ENCODE data around the gene TBC1D14. TPM values are rescaled to one million over a fixed set of nuclear protein-coding genes. Genes with fewer than 3 reads are reported as not detected.

TBC1D14 gene
- total RNA-seq, 1 donor = 35.4 TPM

DNA sequence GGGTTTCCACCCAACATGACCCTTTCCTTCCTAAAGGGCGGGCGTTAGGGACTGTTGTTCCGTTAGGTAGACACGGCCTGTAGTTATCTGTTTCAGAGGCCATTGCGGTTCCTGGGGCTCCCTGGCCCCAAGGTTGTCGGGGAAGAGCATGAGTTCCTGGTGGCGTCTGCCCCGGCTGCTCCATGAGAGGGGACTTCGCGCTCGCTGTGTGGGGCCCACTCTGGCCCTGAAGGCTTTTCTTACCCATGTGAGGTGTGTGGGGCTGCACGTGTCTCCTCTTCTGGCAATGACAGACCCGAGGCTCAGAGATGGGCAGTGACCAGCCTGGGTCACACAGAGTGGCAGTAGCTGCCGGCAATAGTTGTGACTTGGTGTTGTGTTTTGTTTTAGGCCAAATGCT, 142.7 kb downstream of the TBC1D14 start:
- H3K4me1 ChIP-seq (ENCODE audit: insufficient read depth, low read length) = peaks cover 44% of the 10 kb centered on the region
- H3K9me3 ChIP-seq (ENCODE audit: low read depth, low read length) = no peaks in the 10 kb centered on the region
- H3K27me3 ChIP-seq (ENCODE audit: insufficient read depth, low read length) = no peaks in the 10 kb centered on the region
- no peak overlapping the region for H3K4me3 ChIP-seq (ENCODE audit: low read length)

DNA sequence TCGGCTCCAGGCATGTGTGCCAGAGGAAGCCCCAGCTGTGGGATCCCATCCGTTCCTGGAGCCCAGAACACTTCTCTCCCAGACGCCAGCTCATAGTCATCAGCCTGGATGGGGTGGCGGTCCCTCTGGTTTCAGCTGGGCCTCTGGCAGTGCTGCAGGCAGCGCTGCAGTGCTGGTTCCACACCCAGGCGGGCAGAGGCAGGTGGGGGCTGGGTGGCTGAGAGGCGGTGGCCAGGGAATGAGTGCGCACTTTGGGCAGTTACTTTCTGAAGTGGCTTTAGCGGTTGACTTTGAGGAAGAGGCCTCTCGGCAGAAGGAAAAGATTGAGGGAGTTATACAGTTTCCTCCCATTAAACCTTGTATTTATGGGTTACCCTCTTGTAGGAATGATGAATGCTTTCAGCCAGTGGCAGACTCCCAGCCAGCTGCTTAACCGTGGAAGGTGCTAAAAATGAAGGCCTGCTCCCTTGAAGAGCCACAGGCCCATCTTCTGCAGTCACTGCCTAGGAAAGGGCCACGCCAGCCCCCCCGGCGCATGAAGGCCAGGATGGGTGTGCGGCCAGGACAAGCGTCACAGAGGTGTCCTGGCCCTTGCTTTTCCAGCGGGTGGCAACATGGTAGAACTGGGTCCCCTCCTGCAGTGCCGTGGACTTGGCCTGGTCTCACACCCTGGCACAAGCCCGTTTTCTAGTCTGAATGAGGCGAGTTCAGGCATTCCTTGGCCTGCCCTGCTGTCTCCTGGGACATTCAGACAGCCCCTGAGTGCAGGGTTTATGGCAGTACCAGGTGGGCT, 143.5 kb downstream of the TBC1D14 start:
- H3K9me3 ChIP-seq (ENCODE audit: low read depth, low read length) = no peaks in the 10 kb centered on the region
- no peaks in the 10 kb centered on the region for H3K27me3 ChIP-seq (ENCODE audit: insufficient read depth, low read length)
- H3K4me1 ChIP-seq (ENCODE audit: insufficient read depth, low read length) = peaks cover 41% of the 10 kb centered on the region
- H3K4me3 ChIP-seq (ENCODE audit: low read length) = no peak overlapping the region

- Histone ChIP-seq H3K27me3 (ENCODE audit: insufficient read depth, low read length) (no peaks in the 10 kb centered on the region), H3K9me3 (ENCODE audit: low read depth, low read length) (no peaks in the 10 kb centered on the region), H3K4me1 (ENCODE audit: insufficient read depth, low read length) (peaks cover 50% of the 10 kb centered on the region), H3K4me3 (ENCODE audit: low read length) (no peak overlapping the region)
These were observed 144.7 kb downstream of the TBC1D14 start for GRCh38 chr4:7054106-7054880.

DNA sequence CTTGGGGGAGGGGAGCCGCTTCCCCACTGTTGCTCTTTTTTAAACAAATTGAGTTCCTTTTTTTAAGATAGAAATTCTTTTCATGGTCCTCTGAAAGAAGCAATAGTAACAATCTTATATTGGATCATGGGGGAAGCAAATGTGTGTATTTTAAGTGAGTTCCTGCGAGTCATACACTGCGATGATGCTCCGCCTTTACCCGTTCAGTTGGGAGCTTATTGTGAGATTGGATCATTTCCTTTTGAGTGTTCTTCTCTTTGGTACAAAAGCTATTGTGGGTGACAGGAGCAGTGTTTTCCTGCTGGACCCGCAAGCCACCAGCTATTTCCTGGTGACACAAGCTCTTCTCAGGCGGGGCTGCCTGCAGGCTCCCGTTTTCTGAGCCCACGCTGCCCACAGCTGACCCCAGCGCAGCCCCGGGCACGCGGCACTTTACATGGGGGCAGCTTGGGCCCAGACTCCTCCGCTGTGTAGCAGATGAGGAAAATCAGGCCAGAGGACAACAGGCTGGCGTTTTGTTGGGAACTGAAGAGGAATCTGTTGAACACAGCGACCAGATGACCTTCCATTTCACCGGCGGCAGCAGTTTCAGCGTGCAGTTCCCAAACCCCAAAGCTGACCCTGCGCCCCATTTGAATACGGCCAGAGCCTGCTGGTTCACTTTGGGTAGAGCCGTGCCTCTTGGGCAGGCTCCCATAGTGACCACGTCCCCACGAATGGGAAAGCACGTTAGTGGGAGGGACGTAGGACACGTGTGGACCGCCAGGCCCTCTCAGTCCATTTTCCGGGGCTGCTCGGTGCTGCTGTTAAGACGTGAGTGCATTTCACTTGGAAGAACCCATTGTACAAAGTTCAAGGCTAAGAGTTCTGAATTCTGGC, 145.7 kb downstream of the TBC1D14 start:
- no peaks in the 10 kb centered on the region for H3K27me3 ChIP-seq (ENCODE audit: insufficient read depth, low read length)
- peaks cover 57% of the 10 kb centered on the region for H3K4me1 ChIP-seq (ENCODE audit: insufficient read depth, low read length)
- no peaks in the 10 kb centered on the region for H3K9me3 ChIP-seq (ENCODE audit: low read depth, low read length)
- no peak overlapping the region for H3K4me3 ChIP-seq (ENCODE audit: low read length)

- no peaks in the 10 kb centered on the region for H3K27me3 ChIP-seq (ENCODE audit: insufficient read depth, low read length)
- H3K4me3 ChIP-seq (ENCODE audit: low read length) = no peak overlapping the region
- peaks cover 59% of the 10 kb centered on the region for H3K4me1 ChIP-seq (ENCODE audit: insufficient read depth, low read length)
- no peaks in the 10 kb centered on the region for H3K9me3 ChIP-seq (ENCODE audit: low read depth, low read length)
These were observed 146.3 kb downstream of the TBC1D14 start for GRCh38 chr4:7055990-7056325.

DNA sequence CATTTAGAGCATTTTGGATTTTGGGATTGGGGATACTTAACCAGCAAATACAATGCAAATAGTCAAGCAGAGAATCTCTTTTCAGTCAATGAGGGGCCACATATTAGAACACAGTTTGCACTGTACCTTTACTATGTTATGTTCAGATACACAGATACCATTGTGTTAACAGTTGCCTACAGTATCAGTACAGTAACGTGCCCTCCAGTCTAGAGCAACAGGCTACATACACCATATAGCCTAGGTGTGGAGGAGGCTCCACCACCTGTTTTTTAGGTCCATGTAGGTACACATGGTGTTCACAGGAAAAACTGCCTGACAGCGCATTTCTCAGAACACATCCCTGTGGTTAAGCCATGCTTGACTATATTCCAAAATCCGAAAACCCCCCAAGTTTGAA, 149.2 kb downstream of the TBC1D14 start:
- Histone ChIP-seq H3K4me1 (ENCODE audit: insufficient read depth, low read length) (peaks cover 40% of the 10 kb centered on the region), H3K9me3 (ENCODE audit: low read depth, low read length) (no peaks in the 10 kb centered on the region), H3K27me3 (ENCODE audit: insufficient read depth, low read length) (no peaks in the 10 kb centered on the region), H3K4me3 (ENCODE audit: low read length) (no peak overlapping the region)

DNA sequence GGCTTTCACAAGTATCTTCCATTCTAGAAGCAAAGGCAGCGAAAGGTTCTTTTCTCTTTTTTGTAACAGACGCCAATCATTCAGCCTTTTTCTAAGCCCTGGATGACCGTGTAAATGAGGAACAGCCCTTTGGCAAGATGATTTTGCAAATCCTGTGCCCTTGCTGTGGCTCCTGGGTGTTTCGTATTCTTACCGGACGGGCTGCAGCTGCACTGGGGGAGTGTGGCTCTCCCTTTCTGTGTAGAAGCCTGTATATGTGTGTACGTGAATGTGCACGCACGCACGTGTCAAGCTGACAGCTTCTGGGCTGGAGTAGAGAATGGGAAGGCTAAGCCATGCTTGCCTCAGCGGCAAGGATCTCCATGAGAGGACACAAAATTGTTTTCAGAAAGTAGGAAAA, 150.0 kb downstream of the TBC1D14 start:
- Histone ChIP-seq H3K4me3 (ENCODE audit: low read length) (no peak overlapping the region), H3K9me3 (ENCODE audit: low read depth, low read length) (no peaks in the 10 kb centered on the region), H3K27me3 (ENCODE audit: insufficient read depth, low read length) (no peaks in the 10 kb centered on the region), H3K4me1 (ENCODE audit: insufficient read depth, low read length) (peaks cover 40% of the 10 kb centered on the region)

- Histone ChIP-seq H3K27me3 (ENCODE audit: insufficient read depth, low read length) (no peaks in the 10 kb centered on the region), H3K9me3 (ENCODE audit: low read depth, low read length) (no peaks in the 10 kb centered on the region), H3K4me1 (ENCODE audit: insufficient read depth, low read length) (peaks cover 49% of the 10 kb centered on the region), H3K4me3 (ENCODE audit: low read length) (no peak overlapping the region)
These were observed 150.9 kb downstream of the TBC1D14 start for GRCh38 chr4:7060346-7061150.

DNA sequence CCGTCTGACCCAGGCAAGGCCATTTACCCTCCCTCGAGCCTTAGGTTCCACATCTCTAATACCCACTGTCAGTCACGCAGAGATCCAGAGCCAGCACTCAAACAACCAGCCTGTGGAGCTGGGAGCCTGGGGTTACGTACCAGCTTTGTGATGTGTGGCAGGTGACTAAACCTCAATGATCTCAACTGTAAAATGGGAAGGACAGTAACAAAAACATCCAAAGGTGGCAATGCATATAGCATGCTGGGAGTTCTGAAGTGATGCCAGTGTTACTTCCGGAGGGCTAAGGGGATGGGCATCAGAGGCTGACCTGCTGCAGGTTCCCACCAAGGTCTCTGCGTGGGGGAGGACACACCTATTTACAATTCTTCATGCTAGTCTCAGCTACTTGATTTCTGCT, 152.2 kb downstream of the TBC1D14 start:
- Histone ChIP-seq H3K4me1 (ENCODE audit: insufficient read depth, low read length) (peaks cover 62% of the 10 kb centered on the region), H3K9me3 (ENCODE audit: low read depth, low read length) (no peaks in the 10 kb centered on the region), H3K27me3 (ENCODE audit: insufficient read depth, low read length) (no peaks in the 10 kb centered on the region), H3K4me3 (ENCODE audit: low read length) (no peak overlapping the region)

GRCh38 chr4:7062816-7063215, 153.2 kb downstream of the TBC1D14 start:
- Histone ChIP-seq H3K9me3 (ENCODE audit: low read depth, low read length) (no peaks in the 10 kb centered on the region), H3K27me3 (ENCODE audit: insufficient read depth, low read length) (no peaks in the 10 kb centered on the region), H3K4me1 (ENCODE audit: insufficient read depth, low read length) (peaks cover 67% of the 10 kb centered on the region), H3K4me3 (ENCODE audit: low read length) (no peak overlapping the region)

DNA sequence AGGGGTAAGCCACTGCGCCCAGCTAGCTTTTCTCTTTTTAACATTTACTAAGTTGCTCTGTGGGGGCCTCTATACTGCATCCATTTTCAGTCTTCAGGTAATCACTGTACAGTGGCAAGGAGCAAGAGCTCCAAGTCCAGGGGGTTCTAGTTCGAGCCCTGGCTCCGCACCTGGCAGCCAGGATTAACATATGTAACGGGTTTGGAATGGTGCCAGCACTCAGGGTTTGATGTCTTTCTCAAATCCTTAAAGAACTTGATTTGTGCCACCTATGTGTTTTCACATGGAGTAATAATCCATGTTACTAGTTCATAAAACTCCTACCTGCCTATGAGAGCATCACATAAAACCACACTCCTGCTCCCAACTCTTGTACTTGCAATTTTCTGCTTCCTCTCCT, 153.7 kb downstream of the TBC1D14 start:
- no peaks in the 10 kb centered on the region for H3K9me3 ChIP-seq (ENCODE audit: low read depth, low read length)
- no peaks in the 10 kb centered on the region for H3K27me3 ChIP-seq (ENCODE audit: insufficient read depth, low read length)
- no peak overlapping the region for H3K4me3 ChIP-seq (ENCODE audit: low read length)
- H3K4me1 ChIP-seq (ENCODE audit: insufficient read depth, low read length) = peaks cover 62% of the 10 kb centered on the region

- H3K4me3 ChIP-seq (ENCODE audit: low read length) = no peak overlapping the region
- H3K9me3 ChIP-seq (ENCODE audit: low read depth, low read length) = no peaks in the 10 kb centered on the region
- H3K4me1 ChIP-seq (ENCODE audit: insufficient read depth, low read length) = peaks cover 45% of the 10 kb centered on the region
- H3K27me3 ChIP-seq (ENCODE audit: insufficient read depth, low read length) = no peaks in the 10 kb centered on the region
These were observed 156.4 kb downstream of the TBC1D14 start for GRCh38 chr4:7066006-7066405.

DNA sequence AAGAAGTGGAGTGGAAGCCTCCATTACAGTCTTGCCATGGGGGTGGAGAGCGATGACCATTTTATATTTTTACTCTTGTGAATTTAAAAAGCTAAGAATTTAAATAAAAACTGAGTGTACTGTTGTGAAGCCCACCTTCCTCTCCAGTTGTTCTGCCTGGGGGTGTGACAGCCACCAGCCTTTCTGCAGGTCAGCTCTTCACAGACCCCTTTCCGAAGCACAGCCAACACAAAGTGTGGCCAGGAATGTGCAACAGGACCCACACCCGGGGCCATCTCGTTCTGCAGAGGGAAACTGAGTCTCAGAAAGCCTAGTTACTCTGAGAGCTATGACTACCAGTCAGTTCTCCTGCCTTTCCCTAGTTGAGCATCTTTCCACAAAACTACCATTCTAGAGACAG, 156.9 kb downstream of the TBC1D14 start:
- H3K4me1 ChIP-seq (ENCODE audit: insufficient read depth, low read length) = peaks cover 40% of the 10 kb centered on the region
- H3K9me3 ChIP-seq (ENCODE audit: low read depth, low read length) = no peaks in the 10 kb centered on the region
- no peak overlapping the region for H3K4me3 ChIP-seq (ENCODE audit: low read length)
- H3K27me3 ChIP-seq (ENCODE audit: insufficient read depth, low read length) = no peaks in the 10 kb centered on the region

GRCh38 chr4:7067126-7067451, 157.5 kb downstream of the TBC1D14 start:
- no peaks in the 10 kb centered on the region for H3K27me3 ChIP-seq (ENCODE audit: insufficient read depth, low read length)
- peaks cover 40% of the 10 kb centered on the region for H3K4me1 ChIP-seq (ENCODE audit: insufficient read depth, low read length)

More at GRCh38 chr4:7067126-7067451, 157.5 kb downstream of the TBC1D14 start:
- H3K9me3 ChIP-seq (ENCODE audit: low read depth, low read length) = no peaks in the 10 kb centered on the region
- H3K4me3 ChIP-seq (ENCODE audit: low read length) = peak overlapping the region; percentile 86

All from mononuclear cell (primary cell).